Diencephalon (tissue), 1 donor: ENCODE results near the gene COPS7A. TPM values are rescaled to one million over a fixed set of nuclear protein-coding genes. Genes with fewer than 3 reads are reported as not detected.

ENCODE experiments used
- small RNA-seq: library from RNA; depleted of rRNA; stranded (forward); fragments of <200 nt; gene quantifications from one replicate; pipeline ENCODE3, GENCODE V24; 2014
- total RNA-seq: library from RNA; depleted of rRNA; stranded (reverse); fragments of >200 nt; gene quantifications from one replicate; pipeline ENCODE4 v1.2.3, GENCODE V29; 2014

The COPS7A gene, protein sequence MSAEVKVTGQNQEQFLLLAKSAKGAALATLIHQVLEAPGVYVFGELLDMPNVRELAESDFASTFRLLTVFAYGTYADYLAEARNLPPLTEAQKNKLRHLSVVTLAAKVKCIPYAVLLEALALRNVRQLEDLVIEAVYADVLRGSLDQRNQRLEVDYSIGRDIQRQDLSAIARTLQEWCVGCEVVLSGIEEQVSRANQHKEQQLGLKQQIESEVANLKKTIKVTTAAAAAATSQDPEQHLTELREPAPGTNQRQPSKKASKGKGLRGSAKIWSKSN
- total RNA-seq = 41.5 TPM

DNA sequence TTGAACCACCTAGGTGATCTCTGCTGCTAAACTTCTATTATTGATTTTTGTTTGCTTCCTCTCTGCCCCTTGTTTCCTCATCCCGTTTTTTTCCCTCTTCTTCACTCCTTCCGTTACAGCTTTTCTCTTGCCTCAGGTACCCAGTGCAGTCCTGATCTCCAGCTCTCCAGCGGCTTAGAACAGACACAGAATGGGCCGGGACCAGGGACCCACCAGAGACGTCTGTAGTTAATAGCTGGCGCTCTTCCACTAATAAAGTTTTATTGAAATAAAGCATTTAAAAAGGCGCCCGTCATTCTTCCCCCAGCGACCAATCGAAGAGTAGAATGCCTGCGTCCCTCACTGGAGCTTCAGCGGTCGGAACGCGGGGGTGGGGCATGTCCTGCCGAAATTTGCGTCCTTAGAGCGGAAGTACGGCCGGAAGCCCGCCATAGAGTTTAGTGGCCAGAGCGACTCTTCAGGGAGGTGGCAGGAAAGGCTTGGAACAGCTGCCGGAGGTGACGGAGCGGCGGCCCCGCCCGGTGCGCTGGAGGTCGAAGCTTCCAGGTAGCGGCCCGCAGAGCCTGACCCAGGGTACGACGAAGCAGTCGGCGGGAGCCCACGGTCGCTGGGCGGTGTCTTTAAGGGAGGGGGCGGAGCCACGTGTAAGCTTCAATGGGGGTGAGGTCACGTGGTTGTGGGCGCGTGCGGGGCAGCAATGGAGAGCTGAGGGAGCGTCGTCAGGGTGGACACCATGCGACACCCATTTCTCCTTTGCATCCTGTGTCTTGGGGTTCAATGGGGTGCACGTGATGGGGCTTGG, at the start of gene COPS7A:
TSS of gene COPS7A (plus strand) at position 440 of the 802 bp plus-strand sequence. CDS start 611 bp downstream, outside the sequence.

DNA sequence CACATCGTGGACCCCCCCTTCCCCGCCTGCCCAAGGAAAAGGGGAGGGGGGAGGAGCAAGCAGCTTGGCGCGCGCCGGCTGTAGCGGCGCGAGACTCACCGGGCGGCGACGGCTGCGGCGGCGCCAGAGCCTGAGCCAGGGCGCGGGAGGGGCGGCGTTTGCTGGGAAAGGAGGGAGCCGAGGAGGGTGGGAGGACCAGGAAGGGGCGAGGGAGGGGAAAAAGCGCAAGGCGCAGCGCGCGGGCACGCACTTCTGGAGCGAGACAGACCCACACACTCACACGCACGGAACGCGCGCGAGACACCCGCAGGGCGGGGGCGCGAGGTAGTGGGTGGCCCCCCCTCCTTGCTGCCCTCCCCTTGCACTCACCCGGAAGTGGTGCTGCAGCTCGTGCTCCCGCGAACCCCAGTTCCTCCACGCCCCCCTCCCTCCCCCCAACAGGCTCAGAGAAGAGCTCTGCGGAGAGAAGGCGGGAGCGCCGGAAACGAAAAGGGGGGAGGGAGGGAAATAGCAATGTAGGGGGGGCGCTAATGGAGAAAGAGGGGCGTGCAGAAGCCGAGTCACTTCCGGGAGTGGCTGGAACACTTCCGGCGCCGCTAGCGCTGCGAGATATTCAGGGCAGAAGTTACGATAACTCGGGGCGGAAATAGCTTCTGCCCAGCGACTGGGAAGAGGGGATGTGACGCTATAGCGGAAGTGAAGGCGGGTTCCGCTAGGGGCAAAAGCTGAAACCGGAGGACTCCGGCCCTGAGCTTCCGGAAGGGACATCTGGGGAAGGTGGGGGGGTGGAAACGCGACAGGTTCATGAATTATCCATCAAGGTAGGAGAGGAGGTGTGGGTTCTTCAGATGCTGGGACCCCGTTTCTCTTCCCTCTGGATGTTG, 34.6 kb upstream of the COPS7A start, which contains the start of gene ZNF384:
TSS of gene ZNF384 (minus strand) at position 377 of the 884 bp plus-strand sequence. CDS start 9,855 bp downstream, outside the sequence.

DNA sequence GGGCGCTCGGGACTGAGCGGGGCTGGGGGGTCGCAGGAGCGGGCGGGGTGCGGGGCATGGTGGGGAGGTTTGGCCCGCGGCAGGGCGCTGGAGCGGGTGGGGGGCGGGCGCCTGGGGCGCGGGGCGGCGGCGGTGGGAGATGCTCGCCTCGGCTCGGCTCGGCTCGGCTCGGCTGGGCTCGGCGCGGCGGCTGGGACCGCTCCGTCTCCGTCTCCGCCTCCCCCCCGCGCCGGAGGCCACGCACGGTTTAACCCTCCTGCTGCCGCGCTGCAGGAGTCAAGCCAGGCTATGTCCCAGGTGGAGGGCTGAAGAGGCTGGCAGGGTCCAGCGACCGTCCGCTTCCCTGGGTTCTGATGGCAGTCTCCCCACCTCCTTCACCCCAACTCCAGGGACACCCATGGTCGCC, 23.2 kb upstream of the COPS7A start, which contains the start of gene PIANP:
TSS of gene PIANP (minus strand) at position 170 of the 406 bp plus-strand sequence. CDS start 2,754 bp downstream, outside the sequence.

DNA sequence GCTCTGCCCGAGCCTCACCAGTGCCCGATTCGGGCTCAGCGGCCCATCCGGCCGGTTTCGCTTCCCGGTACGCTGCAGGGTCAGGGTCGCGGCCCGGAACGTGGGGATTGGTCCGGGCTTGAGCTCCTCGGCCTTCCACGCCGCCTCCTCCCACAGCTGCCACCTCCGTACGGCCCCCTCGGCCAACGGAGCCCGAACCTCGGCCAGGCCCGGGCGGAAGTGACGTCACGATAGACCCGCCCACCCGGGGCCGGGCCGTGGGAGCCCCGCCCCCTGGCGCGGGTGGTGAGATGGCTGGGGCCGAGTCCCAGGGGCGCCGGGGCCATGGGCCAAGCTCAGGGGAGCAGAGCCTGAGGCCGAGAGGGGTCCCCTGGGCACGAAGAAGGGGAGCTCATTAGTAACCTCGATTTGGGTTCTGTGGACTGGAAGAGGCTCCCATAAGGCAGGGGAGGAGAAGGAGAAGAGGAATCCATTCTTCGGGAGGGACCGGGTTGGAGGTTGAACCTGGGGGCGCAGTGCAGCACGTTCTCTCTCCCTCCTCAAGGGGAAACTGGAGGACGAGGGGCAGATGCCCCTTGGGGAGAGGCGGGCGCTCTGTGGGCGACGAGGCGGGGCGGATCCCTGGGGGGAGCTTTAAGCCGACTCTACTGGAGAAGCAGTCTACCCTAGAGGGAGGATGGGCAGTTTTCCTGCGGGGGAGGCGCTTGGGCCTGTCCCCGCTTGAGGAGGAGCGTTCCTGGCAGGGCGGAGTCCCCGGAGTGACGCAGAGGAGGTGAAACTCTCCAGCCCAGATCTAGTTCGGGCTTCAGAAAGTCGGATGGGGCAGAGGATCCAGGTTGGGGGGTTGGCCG, 29.3 kb downstream of the COPS7A start, which contains the start of gene MLF2:
TSS of gene MLF2 (minus strand) at position 221 of the 851 bp plus-strand sequence. CDS start 807 bp downstream, outside the sequence.

DNA sequence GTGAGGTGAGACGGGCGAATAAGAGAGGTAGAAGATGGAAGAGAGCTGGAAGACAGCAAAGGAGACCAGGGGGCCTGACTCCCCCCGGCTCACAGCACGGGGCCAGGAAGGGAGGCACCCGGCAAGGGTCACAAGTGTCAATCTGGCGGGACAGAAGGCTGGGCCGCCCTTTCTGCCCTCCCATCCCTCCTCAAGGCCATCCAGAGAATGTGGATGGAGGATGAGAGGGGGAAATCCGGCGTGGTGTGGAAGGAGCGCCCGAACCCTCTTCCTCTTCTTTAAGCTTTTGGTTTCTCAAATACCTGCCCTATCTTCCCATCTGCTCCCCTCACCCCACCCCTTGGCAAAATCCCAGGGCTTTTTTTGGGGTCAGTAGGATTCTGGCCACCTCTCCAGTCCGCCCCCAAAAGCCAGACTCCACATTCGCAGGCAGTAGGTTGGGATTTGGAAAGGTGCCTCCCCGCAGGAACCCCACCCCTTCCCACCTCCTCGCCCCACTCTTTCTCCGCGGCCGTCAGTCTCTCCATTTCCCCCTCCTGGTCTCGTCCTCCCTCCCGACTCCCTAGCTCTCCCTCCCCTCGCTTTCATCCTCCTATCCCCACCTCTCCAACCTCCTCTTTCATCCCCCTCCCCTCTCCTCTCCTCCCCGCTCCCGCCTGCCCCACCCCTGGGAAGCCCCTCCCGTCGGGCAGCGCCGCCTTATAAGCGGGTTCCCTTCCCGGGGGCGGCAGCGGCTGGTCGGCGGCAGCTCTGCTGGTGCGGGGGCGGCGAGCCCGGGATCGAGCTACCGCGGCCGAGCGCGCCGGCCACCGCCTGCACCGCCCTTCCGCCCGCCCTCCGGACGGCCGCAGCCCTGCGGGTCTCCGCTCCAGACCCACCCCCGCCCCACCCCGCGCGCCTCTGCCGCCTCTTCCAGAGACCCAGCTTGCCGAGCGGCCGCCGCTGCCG, 42.1 kb downstream of the COPS7A start, which contains the start of gene PTMS:
TSS of gene PTMS (plus strand) at position 730 of the 948 bp plus-strand sequence. CDS start 343 bp downstream, outside the sequence.

DNA sequence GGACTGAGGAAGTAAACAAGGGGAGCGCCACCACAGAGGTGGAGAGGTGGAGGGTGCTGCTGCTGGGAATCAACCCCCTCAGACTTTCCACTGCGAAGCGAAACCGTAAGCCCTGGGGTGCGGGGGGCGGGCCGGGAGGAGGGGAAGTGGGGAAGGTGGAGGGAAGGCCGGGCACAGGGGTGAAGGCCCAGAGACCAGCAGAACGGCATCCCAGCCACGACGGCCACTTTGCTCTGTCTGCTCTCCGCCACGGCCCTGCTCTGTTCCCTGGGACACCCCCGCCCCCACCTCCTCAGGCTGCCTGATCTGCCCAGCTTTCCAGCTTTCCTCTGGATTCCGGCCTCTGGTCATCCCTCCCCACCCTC, 48.5 kb downstream of the COPS7A start, which contains the start of gene LAG3:
TSS of gene LAG3 (plus strand) at position 190 of the 365 bp plus-strand sequence. CDS start 333 bp downstream, outside the sequence.

Small RNAs within 50 kb of the gene (small RNA-seq; reads per million reads assigned to genes)
- not detected for gene RNU6-781P

Other genes starting within 250 kb of the COPS7A start
- gene MRPL51, start 230.8 kb upstream of the COPS7A start, total RNA-seq = 33.0 TPM
- gene NCAPD2, start 229.9 kb upstream of the COPS7A start, total RNA-seq = 17.8 TPM
- gene GAPDH, start 189.5 kb upstream of the COPS7A start, total RNA-seq = 2,434 TPM
- 5.5 TPM for gene IFFO1, start 168.0 kb upstream of the COPS7A start, total RNA-seq
- 13.8 TPM for gene NOP2, start 155.8 kb upstream of the COPS7A start, total RNA-seq
- 204 TPM for gene CHD4, start 116.7 kb upstream of the COPS7A start, total RNA-seq
- 1.2 TPM for gene LPAR5, start 88.1 kb upstream of the COPS7A start, total RNA-seq
- gene ACRBP, start 76.6 kb upstream of the COPS7A start, total RNA-seq = 0.46 TPM
- 61.6 TPM for gene ING4, start 60.9 kb upstream of the COPS7A start, total RNA-seq
- gene ZNF384, start 34.7 kb upstream of the COPS7A start, total RNA-seq = 17.3 TPM
- gene PIANP, start 23.2 kb upstream of the COPS7A start, total RNA-seq = 4.4 TPM
- 104 TPM for gene MLF2, start 29.1 kb downstream of the COPS7A start, total RNA-seq
- 84.2 TPM for gene PTMS, start 42.3 kb downstream of the COPS7A start, total RNA-seq
- not detected for gene LAG3, start 48.5 kb downstream of the COPS7A start, total RNA-seq
- gene CD4, start 65.5 kb downstream of the COPS7A start, total RNA-seq = 4.8 TPM
- gene GPR162, start 97.8 kb downstream of the COPS7A start, total RNA-seq = 87.9 TPM
- 15.0 TPM for gene P3H3, start 104.4 kb downstream of the COPS7A start, total RNA-seq
- 3.2 TPM for gene GNB3, start 116.9 kb downstream of the COPS7A start, total RNA-seq
- gene CDCA3, start 127.2 kb downstream of the COPS7A start, total RNA-seq = 6.2 TPM
- 91.1 TPM for gene USP5, start 128.1 kb downstream of the COPS7A start, total RNA-seq
- 349 TPM for gene TPI1, start 143.5 kb downstream of the COPS7A start, total RNA-seq
- gene SPSB2, start 149.3 kb downstream of the COPS7A start, total RNA-seq = 2.3 TPM
- gene LRRC23, start 180.8 kb downstream of the COPS7A start, total RNA-seq = 27.7 TPM
- gene ENO2, start 190.5 kb downstream of the COPS7A start, total RNA-seq = 308 TPM
- 13.1 TPM for gene ATN1, start 203.9 kb downstream of the COPS7A start, total RNA-seq
- gene RNU7-1, start 219.8 kb downstream of the COPS7A start, total RNA-seq = not detected
- gene C12orf57, start 220.0 kb downstream of the COPS7A start, total RNA-seq = 203 TPM
- 5.8 TPM for gene PTPN6, start 227.3 kb downstream of the COPS7A start, total RNA-seq
- 100 TPM for gene PHB2, start 246.6 kb downstream of the COPS7A start, total RNA-seq
- gene EMG1, start 246.9 kb downstream of the COPS7A start, total RNA-seq = 20.8 TPM